ENCODE data around the gene MLN. TPM values are rescaled to one million over a fixed set of nuclear protein-coding genes. Genes with fewer than 3 reads are reported as not detected.
"Not testable (repeated sequence)": the region's sequence is repeated elsewhere in the genome, so short reads cannot be mapped to it uniquely, and the experiment has no call there.

MLN gene
- total and polyA plus RNA-seq, 12 donors: not detected

DNA sequence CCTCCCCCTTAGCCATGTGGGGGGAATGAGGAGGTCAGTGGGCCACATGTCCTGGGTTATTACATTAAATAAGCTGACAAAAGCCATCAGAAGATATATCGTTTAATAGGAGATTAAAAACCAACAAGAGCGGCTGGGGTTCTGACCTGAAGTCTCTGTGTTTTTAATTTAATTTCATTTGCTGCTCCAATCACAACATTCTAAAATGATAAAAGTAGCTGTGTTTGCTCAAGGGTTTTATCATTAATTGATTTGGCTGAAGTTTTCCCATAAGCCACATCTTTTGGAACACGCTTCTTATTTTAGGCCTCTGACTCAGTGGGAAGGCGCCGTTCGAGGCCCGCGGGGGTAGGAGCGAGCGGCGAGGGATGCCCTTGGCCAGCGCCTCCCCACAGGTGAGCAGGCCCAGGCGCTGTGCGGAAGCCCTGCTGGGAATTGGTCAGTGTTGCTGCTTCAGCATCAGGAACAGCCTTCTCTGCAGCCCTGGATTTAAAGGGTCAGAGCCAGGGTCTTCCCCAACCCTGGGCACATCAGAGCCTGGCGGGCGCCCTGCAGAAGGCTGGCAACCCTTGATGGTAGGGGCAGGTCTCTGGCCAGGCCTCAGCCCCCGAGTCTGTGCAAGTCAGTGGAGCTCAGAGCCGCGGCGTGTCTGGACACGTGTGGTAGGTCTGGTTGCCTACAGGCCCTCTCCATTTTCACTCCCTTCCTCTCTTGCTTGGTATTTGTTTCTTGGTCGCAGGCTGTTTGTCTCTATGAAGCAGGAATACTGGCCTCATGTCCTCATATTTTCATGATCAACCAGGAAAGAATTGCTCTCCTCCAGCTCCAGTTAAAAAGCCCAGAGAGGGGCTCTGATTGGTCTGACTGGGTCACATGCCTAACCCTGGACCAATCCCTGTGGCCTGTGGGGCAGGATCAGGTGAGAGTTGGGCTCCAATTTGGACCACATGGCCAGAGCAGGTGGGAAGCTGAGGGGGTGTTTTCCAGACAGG is 30.9 kb upstream of the MLN start:
- H3K36me3 ChIP-seq: no peaks in the 10 kb centered on the region

DNA sequence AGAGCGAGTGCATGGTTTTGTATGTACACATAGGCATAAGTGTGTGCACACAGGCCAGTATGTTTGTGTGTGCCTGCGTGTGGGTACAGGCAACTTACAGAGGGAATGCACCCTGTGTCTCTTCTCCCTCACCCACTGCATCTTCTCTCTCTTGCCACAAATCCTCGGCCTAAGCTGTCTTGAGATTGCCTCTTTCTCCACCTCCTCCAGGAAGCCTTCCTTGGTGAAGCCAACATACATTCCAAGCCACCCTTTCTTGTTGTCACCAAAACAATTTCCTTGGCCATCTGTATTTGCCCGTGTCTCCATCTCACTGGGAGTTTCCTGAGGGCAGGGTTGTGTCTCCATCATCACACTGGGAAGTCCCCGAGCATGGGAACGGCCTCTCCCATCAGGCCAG is 29.8 kb upstream of the MLN start:
- WGBS, 2 donors: 85 to 91% methylated on average over 6 of the region's 6 CpGs
- intact Hi-C loops (cut with DNase I): no loop called here
- peaks cover 0 to 8% (median 6%) of the 10 kb centered on the region in 9 donors for H3K4me1 ChIP-seq
- TF ChIP-seq, protein P1, sequence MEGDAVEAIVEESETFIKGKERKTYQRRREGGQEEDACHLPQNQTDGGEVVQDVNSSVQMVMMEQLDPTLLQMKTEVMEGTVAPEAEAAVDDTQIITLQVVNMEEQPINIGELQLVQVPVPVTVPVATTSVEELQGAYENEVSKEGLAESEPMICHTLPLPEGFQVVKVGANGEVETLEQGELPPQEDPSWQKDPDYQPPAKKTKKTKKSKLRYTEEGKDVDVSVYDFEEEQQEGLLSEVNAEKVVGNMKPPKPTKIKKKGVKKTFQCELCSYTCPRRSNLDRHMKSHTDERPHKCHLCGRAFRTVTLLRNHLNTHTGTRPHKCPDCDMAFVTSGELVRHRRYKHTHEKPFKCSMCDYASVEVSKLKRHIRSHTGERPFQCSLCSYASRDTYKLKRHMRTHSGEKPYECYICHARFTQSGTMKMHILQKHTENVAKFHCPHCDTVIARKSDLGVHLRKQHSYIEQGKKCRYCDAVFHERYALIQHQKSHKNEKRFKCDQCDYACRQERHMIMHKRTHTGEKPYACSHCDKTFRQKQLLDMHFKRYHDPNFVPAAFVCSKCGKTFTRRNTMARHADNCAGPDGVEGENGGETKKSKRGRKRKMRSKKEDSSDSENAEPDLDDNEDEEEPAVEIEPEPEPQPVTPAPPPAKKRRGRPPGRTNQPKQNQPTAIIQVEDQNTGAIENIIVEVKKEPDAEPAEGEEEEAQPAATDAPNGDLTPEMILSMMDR (IDR thresholded peaks at IDR 0.05): no peak
- H3K9me3 ChIP-seq: peaks cover 0 to 8% (median 0%) of the 10 kb centered on the region in 11 donors
- no peak overlapping the region for H3K27ac ChIP-seq
- H3K27me3 ChIP-seq: peaks cover 0 to 37% (median 16%) of the 10 kb centered on the region in 7 donors
- no peak for ATAC-seq
- H3K4me3 ChIP-seq: no peak overlapping the region
- no peak for DNase-seq
- no peaks in the 10 kb centered on the region for H3K36me3 ChIP-seq

More for the DNA sequence above, 30.9 kb upstream of the MLN start:
- 88 to 92% methylated on average over 22 of the region's 22 CpGs for whole genome bisulfite sequencing, 2 donors
- TF ChIP-seq, protein P1 (IDR thresholded peaks at IDR 0.05): no peak
- Histone ChIP-seq H3K4me1 (peaks cover 0 to 9% (median 1%) of the 10 kb centered on the region in 9 donors), H3K9me3 (peaks cover 0 to 8% (median 0%) of the 10 kb centered on the region in 11 donors), H3K27me3 (peaks cover 0 to 35% (median 16%) of the 10 kb centered on the region in 7 donors), H3K4me3 (no peak overlapping the region), H3K27ac (no peak overlapping the region)
- ATAC-seq: peak in 1 of 8 donors; percentile 31
- DNase-seq: no peak
- intact Hi-C loops (cut with DNase I): no loop called here

DNA sequence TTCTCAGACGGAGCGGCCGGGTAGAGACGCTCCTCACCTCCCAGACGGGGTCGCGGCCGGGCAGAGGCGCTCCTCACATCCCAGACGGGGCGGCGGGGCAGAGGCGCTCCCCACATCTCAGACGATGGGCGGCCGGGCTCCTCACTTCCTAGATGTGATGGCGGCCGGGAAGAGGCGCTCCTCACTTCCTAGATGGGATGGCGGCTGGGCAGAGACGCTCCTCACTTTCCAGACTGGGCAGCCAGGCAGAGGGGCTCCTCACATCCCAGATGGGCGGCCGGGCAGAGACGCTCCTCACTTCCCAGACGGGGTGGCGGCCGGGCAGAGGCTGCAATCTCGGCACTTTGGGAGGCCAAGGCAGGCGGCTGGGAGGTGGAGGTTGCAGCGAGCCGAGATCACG is 29.0 kb upstream of the MLN start:
- ATAC-seq; H3K27ac ChIP-seq; H3K9me3 ChIP-seq; H3K36me3 ChIP-seq; H3K4me3 ChIP-seq; intact Hi-C loops (cut with DNase I); DNase-seq: not testable (repeated sequence)
- peaks cover 0 to 10% (median 9%) of the 10 kb centered on the region in 9 donors for H3K4me1 ChIP-seq
- H3K27me3 ChIP-seq: peaks cover 0 to 39% (median 16%) of the 10 kb centered on the region in 7 donors
- WGBS, 2 donors: 91 to 93% methylated on average over 24 to 28 of the region's 32 CpGs

DNA sequence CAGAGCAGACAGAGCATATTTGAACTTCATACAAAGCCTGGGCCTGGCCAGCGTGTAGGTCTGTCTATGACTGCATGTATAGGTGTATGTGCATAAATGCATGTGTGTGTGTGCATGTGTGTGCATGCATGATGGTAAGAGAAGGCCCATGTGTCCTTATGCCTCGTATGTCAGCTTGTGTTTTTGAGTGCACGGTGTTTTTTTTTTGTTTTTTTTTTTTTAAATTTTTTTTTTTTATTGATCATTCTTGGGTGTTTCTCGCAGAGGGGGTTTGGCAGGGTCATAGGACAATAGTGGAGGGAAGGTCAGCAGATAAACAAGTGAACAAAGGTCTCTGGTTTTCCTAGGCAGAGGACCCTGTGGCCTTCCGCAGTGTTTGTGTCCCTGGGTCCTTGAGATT is 27.9 kb upstream of the MLN start:
- H3K4me3 ChIP-seq; ATAC-seq; H3K9me3 ChIP-seq; H3K27ac ChIP-seq; H3K36me3 ChIP-seq; DNase-seq; intact Hi-C loops (cut with DNase I): not testable (repeated sequence)
- 79 to 87% methylated on average over 4 of the region's 5 CpGs for WGBS, 2 donors
- Histone ChIP-seq H3K4me1 (peaks cover 0 to 10% (median 9%) of the 10 kb centered on the region in 9 donors), H3K27me3 (peaks cover 0 to 38% (median 14%) of the 10 kb centered on the region in 7 donors)

DNA sequence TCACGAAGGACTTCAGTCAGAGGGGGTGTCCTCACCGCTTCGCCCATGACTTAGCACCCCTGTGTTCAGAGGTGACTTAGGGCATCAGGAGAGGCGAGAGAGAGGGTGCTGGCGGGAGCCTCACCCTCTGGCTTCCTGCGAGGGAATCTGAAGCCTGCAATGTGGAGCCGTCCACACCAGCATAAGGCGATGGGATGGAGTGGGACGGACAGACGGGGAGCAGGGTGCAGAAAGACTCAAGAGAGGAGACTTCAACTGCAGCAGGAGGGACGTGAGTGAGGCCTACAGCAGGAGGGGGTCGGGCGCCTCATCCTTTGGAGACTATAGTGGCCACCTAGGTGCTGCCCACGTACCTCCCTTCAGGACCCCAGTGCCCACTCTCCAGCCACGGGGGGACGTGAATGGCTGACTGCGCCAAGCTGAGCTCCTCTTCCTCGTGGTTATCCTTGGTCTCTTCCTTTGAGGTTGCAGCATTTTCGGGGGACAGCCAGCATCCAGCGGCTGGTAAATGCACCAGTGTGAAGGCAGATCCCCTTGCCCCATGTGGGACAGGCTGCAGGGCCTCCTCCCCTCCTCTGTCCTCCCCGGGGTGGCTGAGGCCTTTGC is 26.9 kb upstream of the MLN start:
- ATAC-seq (peak in 1 of 8 donors; percentile 10), DNase-seq (no peak)
- Histone ChIP-seq H3K4me3 (no peak overlapping the region), H3K36me3 (no peaks in the 10 kb centered on the region), H3K27ac (no peak overlapping the region), H3K27me3 (peaks cover 0 to 44% (median 14%) of the 10 kb centered on the region in 7 donors), H3K9me3 (no peaks in the 10 kb centered on the region), H3K4me1 (peaks cover 0 to 10% (median 9%) of the 10 kb centered on the region in 9 donors)
- intact Hi-C loops (cut with DNase I): no loop called here
- WGBS, 2 donors: 62 to 66% methylated on average over 21 of the region's 21 CpGs
- TF ChIP-seq, protein P1 (IDR thresholded peaks at IDR 0.05): no peak
